Left ventricle myocardium superior (tissue), 1 donor: Measurements from ENCODE around the gene CCDC71L. TPM values are rescaled to one million over a fixed set of nuclear protein-coding genes. Genes with fewer than 3 reads are reported as not detected.
A peak's percentile ranks its signal among the peaks of the same experiment; 100 is the strongest.

Source experiments
- ATAC-seq: fragments of 200-7000 bp; cut with Tn5 transposase; one replicate; pipeline ENCODE4 v1.9.1; 2020; ENCODE audit warnings: mild to moderate bottlenecking, moderate library complexity
- DNase-seq: peaks from one replicate; pipeline ENCODE4 v3.0.0-alpha.2; 2020
- intact Hi-C: fragments of 100-400 bp; cut with micrococcal nuclease; formaldehyde crosslinking; loops from one replicate; pipeline ENCODE4 v1.11.0; 2022
- total RNA-seq: library from RNA; stranded (reverse); fragmentation: NEBNext Ultra II Directional; extraction: Animal tissue kit (Norgen Biotek cat#: 25700); gene quantifications from one replicate; pipeline ENCODE4 v1.2.1, GENCODE V29; 2021
- donor health status: DM: no; HTN: yes; CAD: no; lungs with severe emphysema.

Gene CCDC71L
- total RNA-seq, 1 donor from 2014 or later, result 6.4 TPM

DNA sequence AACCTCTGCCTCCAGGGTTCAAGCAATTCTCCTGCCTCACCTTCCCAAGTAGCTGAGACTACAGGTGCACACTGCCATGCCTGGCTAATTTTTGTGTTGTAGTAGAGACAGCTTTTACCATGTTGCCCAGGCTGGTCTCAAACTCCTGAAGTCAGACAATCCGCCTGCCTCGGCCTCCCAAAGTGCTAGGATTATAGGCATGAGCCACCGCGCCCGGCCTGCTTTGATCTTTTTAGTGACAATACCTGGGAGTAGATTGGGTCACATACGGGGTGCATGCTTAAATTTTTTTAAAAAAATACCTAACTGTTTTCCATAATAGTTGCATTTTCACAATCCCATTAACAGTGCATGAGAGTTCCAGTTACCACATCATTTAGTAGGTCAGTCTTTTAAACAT is 47.7 kb downstream of the CCDC71L start:
- intact Hi-C loops, result no loop called here
- ATAC-seq, result no peak
- peak; percentile 19 for DNase-seq

DNA sequence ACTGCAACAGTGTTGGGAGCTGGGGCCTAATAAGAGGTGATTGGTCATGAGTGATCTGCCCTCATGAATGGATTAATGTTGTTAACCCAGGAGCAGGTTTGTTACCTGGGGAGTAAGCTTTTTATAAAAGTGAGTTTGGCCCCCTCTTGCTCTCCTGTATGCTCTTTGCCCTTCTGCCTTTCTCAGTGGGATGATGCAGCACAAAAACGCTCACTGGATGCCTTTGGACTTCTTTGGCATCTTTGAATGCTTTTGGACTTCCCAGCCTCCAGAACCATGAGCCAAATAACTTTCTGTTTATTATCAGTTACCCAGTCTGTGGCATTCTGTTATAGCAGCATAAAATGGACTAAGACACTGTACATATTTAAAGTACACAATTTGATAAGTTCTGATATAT is 48.5 kb downstream of the CCDC71L start:
- DNase-seq, result no peak
- intact Hi-C loops, result no loop called here
- no peak for ATAC-seq

DNA sequence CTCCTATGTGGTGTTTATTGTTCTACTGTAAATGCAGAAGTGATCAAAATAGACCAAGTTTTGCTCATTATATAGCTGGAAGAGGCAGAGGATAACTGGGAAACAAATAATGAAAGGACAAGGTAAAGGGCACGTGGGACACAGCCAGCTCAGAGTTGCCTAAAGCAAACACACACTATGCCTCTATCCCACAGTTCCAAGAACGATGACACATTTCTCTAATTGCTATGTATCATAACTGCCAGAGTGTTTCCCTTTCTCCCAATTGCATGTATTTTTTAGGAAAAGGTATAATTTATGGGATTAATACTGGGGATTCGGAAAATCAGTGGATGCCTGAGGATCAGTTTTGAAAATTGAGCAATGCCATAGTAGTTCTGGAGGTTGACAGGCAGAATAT is 49.0 kb downstream of the CCDC71L start:
- DNase-seq (no peak), ATAC-seq (no peak)
- intact Hi-C loops, result no loop called here

GRCh38 chr7:106610996-106611886 is 49.7 kb downstream of the CCDC71L start:
- DNase-seq, result no peak
- intact Hi-C loops, result no loop called here
- ATAC-seq, result no peak

DNA sequence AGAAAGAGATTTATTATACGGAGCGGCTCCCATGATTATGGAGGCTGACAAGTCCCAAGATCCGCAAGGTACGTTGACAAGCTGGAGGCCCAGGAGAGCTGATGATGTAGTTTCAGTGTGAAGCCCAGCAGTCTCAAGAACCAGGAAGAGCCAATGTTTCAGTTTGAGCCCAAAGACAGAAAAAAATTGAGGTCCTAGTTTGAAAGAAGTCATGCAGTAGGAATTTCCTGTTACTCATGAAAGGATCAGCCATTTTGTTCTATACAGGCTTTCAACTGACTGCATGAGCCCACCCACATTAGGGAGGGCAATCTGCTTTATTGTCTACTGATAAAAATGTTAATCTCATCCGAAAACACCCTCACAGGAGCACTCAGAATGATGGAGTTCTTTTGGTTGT is 51.5 kb downstream of the CCDC71L start:
- ATAC-seq (no peak), DNase-seq (no peak)
- intact Hi-C loops, result no loop called here

DNA sequence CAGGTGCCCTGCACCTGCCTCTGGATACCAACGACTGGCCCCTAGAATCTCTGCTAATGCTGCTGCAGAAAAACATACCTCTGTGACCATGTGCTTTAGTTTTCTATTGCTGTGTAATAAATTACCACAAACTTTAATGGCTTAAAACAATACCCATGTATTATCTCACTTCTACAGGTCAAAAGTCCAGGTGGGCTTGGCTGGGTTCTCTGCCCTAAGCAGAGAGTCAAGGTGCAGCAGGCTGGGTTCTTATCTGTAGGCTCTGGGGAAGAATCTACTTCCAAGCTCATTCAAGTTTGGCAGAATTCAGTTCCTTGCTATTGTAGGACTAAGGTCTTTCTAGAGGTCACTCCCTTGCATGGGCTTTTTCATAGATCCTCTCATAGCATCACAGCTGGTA is 52.3 kb downstream of the CCDC71L start:
- intact Hi-C loops, result no loop called here

More for the DNA sequence above, 52.3 kb downstream of the CCDC71L start:
- DNase-seq (no peak), ATAC-seq (no peak)

Other genes starting within 250 kb of the CCDC71L start
- gene PIK3CG, start 204.1 kb upstream of the CCDC71L start, total RNA-seq, result 2.3 TPM